WERI-Rb-1 (cell line): ENCODE results near the gene ZNF649.

Experiments
- DNase-seq: peaks from one replicate; pipeline ENCODE4 v3.0.0-alpha.2; 2020
- H3K27ac ChIP-seq: fragments of 250-450 bp; sonication (Bioruptor Pico); 2 replicates; pipeline ENCODE4 v1.5.1; 2020; ENCODE audit warnings: mild to moderate bottlenecking, moderate library complexity
- H3K27me3 ChIP-seq: fragments of 250-450 bp; sonication (Bioruptor Pico); 2 replicates; pipeline ENCODE4 v1.5.1; 2021; ENCODE audit warnings: mild to moderate bottlenecking, low read depth, moderate library complexity; ENCODE audit not compliant: insufficient read depth, severe bottlenecking
- H3K36me3 ChIP-seq: fragments of 250-450 bp; sonication (Bioruptor Pico); 2 replicates; pipeline ENCODE4 v1.5.1; 2020; ENCODE audit warnings: mild to moderate bottlenecking, moderate library complexity
- H3K4me3 ChIP-seq: 2 replicates; pipeline ENCODE4 v1.5.1; 2011; ENCODE audit warnings: low read depth, mild to moderate bottlenecking, control low read depth, low read length
- H3K9me3 ChIP-seq: fragments of 250-450 bp; sonication (Bioruptor Pico); 2 replicates; pipeline ENCODE4 v1.5.1; 2021; ENCODE audit warnings: mild to moderate bottlenecking, moderate library complexity; ENCODE audit not compliant: severe bottlenecking
- TF ChIP-seq, protein P1 (sequence below): IDR thresholded peaks from 2 replicates; pipeline ENCODE4 v1.5.1; 2011; ENCODE audit warnings: low read depth, mild to moderate bottlenecking, control low read depth, inconsistent platforms, low read length

The ZNF649 gene

DNA sequence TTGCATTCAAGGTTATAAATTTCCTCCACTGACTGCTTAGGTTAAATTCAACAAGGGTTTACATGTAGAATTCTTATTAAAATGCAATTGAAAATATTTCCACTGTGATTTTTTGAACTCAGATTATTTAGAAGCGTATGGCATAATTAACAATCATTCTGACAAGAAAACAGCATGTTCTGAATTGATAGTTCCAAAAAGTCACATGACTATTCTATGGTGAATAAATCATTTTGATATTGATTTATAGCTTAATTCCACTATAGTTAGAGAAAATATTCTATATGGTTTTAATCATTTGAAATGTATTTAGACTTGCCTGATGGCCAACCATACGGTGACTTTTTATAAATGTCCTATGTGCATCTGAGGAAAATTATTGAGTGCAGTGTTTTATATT lies 20.1 kb downstream of the ZNF649 start:
- TF ChIP-seq, protein P1, sequence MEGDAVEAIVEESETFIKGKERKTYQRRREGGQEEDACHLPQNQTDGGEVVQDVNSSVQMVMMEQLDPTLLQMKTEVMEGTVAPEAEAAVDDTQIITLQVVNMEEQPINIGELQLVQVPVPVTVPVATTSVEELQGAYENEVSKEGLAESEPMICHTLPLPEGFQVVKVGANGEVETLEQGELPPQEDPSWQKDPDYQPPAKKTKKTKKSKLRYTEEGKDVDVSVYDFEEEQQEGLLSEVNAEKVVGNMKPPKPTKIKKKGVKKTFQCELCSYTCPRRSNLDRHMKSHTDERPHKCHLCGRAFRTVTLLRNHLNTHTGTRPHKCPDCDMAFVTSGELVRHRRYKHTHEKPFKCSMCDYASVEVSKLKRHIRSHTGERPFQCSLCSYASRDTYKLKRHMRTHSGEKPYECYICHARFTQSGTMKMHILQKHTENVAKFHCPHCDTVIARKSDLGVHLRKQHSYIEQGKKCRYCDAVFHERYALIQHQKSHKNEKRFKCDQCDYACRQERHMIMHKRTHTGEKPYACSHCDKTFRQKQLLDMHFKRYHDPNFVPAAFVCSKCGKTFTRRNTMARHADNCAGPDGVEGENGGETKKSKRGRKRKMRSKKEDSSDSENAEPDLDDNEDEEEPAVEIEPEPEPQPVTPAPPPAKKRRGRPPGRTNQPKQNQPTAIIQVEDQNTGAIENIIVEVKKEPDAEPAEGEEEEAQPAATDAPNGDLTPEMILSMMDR = no peak
- no peak for DNase-seq
- H3K9me3 ChIP-seq = no peaks in the 10 kb centered on the region
- H3K27ac ChIP-seq = no peak overlapping the region
- peaks cover 11% of the 10 kb centered on the region for H3K36me3 ChIP-seq
- H3K4me3 ChIP-seq = no peak overlapping the region
- H3K27me3 ChIP-seq = no peaks in the 10 kb centered on the region

DNA sequence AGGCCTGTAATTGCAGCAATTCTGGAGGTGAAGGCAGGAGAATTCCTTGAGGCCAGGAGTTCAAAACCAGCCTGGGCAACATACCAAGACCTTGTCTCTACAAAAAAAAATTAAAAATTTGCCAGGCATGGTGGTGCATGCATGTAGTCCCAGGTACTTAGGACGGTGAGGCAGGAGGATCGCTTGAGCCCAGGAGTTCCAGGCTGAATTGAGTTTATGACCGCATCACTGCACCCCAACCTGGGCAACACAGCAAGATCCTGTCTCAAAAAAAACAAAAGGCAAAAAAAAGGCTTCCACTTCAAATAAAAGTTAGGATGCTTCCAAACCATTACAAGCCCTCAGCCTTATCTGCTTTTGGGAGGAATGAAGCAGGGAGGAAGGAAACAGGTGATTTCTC lies 22.3 kb downstream of the ZNF649 start:
- Histone ChIP-seq H3K36me3 (peaks cover 20% of the 10 kb centered on the region), H3K9me3 (no peaks in the 10 kb centered on the region), H3K27me3 (no peaks in the 10 kb centered on the region), H3K4me3 (no peak overlapping the region), H3K27ac (no peak overlapping the region)
- DNase-seq = no peak
- TF ChIP-seq, protein P1 = no peak

DNA sequence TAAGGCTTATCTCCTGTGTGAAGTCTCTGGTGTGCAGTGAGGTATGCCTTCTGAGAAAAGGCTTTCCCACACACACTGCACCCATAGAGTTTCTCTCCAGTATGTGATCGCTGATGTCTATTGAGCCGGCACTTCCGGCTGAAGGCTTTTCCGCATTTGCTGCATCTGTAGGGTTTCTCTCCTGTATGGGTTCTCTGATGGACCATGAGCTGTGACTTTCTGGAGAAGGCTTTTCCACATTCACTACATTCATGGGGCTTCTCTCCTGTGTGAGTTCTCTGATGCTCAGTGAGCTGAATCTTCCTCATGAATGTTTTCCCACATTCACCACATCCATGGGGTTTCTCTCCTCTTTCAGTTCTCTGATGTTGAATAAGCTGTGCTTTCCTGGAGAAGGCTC lies 31.7 kb downstream of the ZNF649 start:
- Histone ChIP-seq H3K4me3 (no peak overlapping the region), H3K9me3 (peaks cover 15% of the 10 kb centered on the region), H3K36me3 (peaks cover 29% of the 10 kb centered on the region), H3K27ac (no peak overlapping the region), H3K27me3 (no peaks in the 10 kb centered on the region)
- TF ChIP-seq, protein P1 = no peak
- no peak for DNase-seq

DNA sequence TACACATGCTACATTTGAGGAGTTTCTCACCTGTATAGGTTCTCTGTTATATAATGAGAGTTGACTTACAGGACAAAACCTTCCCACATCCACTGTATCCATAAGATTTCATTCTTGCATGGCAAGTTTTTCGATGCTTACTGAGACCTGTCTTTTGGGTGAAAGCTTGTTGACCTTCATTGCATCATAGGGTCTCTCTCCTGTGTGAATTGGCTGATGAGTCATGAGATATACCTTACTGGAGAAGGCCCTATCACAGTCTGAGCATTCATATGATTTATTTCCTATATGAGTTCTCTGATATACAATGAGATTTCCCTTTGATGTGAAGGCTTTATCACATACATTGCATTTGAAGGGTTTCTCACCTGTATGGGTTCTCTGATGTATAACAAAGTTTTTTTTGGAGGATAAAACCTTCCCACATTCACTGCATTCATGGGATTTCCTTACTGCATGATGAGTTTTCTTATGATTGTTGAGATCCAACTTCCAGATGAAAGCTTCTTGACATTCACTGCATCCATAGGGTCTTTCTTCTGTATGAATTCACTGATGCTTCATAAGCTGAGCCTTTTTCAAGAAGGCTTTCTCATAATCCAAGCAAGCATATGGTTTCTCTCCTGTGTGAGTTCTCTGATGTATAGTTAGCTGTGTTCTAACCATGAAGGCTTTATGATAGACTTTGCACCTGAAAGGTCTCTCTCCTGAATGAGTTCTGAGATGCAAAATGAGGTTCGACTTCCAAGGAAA lies 42.8 kb downstream of the ZNF649 start:
- no peak for DNase-seq
- Histone ChIP-seq H3K4me3 (no peak overlapping the region), H3K36me3 (no peaks in the 10 kb centered on the region; the same call in 1 of the 2 replicates), H3K27me3 (no peaks in the 10 kb centered on the region), H3K27ac (no peak overlapping the region), H3K9me3 (peaks cover 41% of the 10 kb centered on the region)
- TF ChIP-seq, protein P1 = no peak
